Suprapubic skin (tissue), 3 donors: ENCODE results near the gene SHROOM3.

ENCODE experiments used
- POLR2A ChIP-seq, 2 donors: fragments of 450-650 bp; IDR thresholded peaks; one replicate each; pipeline ENCODE4 v1.6.1; 2017; ENCODE audit warnings: antibody characterized with exemption in 2 of 2, mild to moderate bottlenecking in 2 of 2, moderate library complexity in 2 of 2
- TF ChIP-seq, protein P1 (sequence below), 2 donors: fragments of 200-600 bp in 1 of 2; fragments of 450-650 bp in 1 of 2; sonication (generic) in 1 of 2; IDR thresholded peaks; one replicate each; pipeline ENCODE4 v1.5.1; 2016 to 2019; ENCODE audit warnings: antibody characterized with exemption in 2 of 2, mild to moderate bottlenecking in 1 of 2, moderate library complexity in 1 of 2

DNA sequence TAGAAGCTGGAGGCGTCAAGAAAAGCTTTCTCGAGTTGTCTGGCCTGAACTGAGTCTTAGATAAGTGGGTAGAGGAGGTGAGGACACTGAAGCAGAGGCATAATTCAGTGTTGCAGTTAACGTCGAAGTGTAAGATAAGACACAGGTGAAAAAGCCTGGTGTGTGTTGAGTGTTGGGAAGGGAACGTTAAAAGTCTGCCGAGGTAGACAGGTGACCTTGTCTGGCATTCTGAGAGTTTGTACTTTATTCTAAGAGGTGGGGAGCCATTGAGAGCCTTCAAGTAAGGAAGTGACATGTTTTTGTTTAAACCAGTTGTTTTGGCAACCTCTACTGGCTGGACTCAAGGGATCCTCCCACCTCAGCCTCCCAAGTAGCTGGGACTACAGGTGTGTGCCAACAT lies 219.1 kb downstream of the SHROOM3 start:
- TF ChIP-seq POLR2A (IDR thresholded peaks at IDR 0.05) = no peak
- TF ChIP-seq, protein P1, sequence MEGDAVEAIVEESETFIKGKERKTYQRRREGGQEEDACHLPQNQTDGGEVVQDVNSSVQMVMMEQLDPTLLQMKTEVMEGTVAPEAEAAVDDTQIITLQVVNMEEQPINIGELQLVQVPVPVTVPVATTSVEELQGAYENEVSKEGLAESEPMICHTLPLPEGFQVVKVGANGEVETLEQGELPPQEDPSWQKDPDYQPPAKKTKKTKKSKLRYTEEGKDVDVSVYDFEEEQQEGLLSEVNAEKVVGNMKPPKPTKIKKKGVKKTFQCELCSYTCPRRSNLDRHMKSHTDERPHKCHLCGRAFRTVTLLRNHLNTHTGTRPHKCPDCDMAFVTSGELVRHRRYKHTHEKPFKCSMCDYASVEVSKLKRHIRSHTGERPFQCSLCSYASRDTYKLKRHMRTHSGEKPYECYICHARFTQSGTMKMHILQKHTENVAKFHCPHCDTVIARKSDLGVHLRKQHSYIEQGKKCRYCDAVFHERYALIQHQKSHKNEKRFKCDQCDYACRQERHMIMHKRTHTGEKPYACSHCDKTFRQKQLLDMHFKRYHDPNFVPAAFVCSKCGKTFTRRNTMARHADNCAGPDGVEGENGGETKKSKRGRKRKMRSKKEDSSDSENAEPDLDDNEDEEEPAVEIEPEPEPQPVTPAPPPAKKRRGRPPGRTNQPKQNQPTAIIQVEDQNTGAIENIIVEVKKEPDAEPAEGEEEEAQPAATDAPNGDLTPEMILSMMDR (IDR thresholded peaks at IDR 0.05) = no peak
